ENCODE measurements around the gene PLCH1. TPM values are rescaled to one million over a fixed set of nuclear protein-coding genes. Genes with fewer than 3 reads are reported as not detected.

PLCH1 gene
- total RNA-seq, 1 experiment from 2014 or later, result 3.1 TPM

DNA sequence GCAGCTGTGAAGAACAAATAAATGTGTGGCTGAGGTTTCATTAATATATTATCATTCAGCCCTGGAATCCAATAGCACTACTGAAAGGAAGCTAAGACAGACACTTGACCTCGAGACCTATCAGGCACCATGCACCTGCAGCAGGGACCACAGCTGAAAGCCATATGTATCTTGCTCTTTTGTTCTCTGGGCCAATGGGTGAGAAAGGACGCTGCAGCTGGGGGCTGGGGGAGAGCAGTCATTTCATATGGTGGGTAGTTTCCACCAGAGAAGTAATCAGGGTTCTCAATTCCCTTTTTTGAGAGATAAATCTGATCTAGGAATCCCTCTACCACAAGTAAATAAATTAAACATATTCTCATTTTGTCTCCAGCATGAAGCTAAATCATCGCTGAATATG is 225.8 kb downstream of the PLCH1 start:
- CTCF ChIA-PET, result no interaction called here
- no peaks in the 10 kb centered on the region for H3K9me3 ChIP-seq (ENCODE audit: low read depth, low read length, poor library complexity, severe bottlenecking)
- no peaks in the 10 kb centered on the region for H3K4me1 ChIP-seq (ENCODE audit: insufficient read depth, low read length, poor library complexity, severe bottlenecking)
- TF ChIP-seq EZH2 (IDR thresholded peaks at IDR 0.05; ENCODE audit: borderline replicate concordance, low read depth, low read length, poor library complexity, severe bottlenecking) (no peak), CTCF (conservative IDR thresholded peaks at IDR 0.05; ENCODE audit: low read depth, low read length) (no peak)
- intact Hi-C loops (cut with micrococcal nuclease; ENCODE audit: unreplicated experiment), result no loop called here
- POLR2A ChIA-PET (ENCODE audit: low non-redundant PET), result no interaction called here
- H3K36me3 ChIP-seq (ENCODE audit: insufficient read depth, low read length, poor library complexity, severe bottlenecking), result no peaks in the 10 kb centered on the region
- no peak for DNase-seq (ENCODE audit: low spot score)
- no peaks in the 10 kb centered on the region for H3K27me3 ChIP-seq (replicated peaks; ENCODE audit: insufficient read depth, low read depth, low read length, poor library complexity)
- H3K27ac ChIP-seq (ENCODE audit: low read depth, low read length, poor library complexity, severe bottlenecking), result no peak overlapping the region
- BruUV-seq (replicated peaks), result no TSS peak
- H3K4me3 ChIP-seq (ENCODE audit: low read depth, low read length, poor library complexity, severe bottlenecking), result no peak overlapping the region

GRCh38 chr3:155517903-155518302 is 227.0 kb downstream of the PLCH1 start:
- no peak for DNase-seq (ENCODE audit: low spot score)
- no peaks in the 10 kb centered on the region for H3K36me3 ChIP-seq (ENCODE audit: insufficient read depth, low read length, poor library complexity, severe bottlenecking)
- no peaks in the 10 kb centered on the region for H3K4me1 ChIP-seq (ENCODE audit: insufficient read depth, low read length, poor library complexity, severe bottlenecking)
- TF ChIP-seq CTCF (conservative IDR thresholded peaks at IDR 0.05; ENCODE audit: low read depth, low read length) (no peak), EZH2 (IDR thresholded peaks at IDR 0.05; ENCODE audit: borderline replicate concordance, low read depth, low read length, poor library complexity, severe bottlenecking) (no peak)
- CTCF ChIA-PET, result no interaction called here
- H3K27ac ChIP-seq (ENCODE audit: low read depth, low read length, poor library complexity, severe bottlenecking), result no peak overlapping the region
- H3K4me3 ChIP-seq (ENCODE audit: low read depth, low read length, poor library complexity, severe bottlenecking), result no peak overlapping the region
- H3K9me3 ChIP-seq (ENCODE audit: low read depth, low read length, poor library complexity, severe bottlenecking), result no peaks in the 10 kb centered on the region
- no TSS peak for BruUV-seq (replicated peaks)
- POLR2A ChIA-PET (ENCODE audit: low non-redundant PET), result no interaction called here
- no peaks in the 10 kb centered on the region for H3K27me3 ChIP-seq (replicated peaks; ENCODE audit: insufficient read depth, low read depth, low read length, poor library complexity)
- intact Hi-C loops (cut with micrococcal nuclease; ENCODE audit: unreplicated experiment), result no loop called here

DNA sequence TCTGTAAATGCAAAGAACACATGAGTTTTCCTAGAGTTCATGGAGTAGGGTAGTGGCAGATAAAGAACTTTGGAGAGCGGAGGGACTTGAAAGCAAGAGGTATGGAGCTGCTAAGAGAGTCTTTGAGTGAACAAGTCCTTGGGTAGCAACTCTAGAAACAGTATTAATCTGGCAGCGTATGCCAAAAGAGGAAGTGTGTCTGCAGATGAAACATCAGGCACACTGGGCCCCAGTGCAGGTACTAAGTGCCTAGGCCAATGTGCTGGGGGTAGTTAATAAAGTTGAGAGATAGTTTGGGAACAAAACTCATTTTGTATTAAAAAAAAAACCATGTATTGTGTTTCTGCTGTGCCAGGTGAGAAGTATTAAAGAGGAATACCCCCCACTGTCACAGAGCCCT is 228.4 kb downstream of the PLCH1 start:
- POLR2A ChIA-PET (ENCODE audit: low non-redundant PET), result no interaction called here
- intact Hi-C loops (cut with micrococcal nuclease; ENCODE audit: unreplicated experiment), result no loop called here

More for the DNA sequence above, 228.4 kb downstream of the PLCH1 start:
- CTCF ChIA-PET, result no interaction called here
- Histone ChIP-seq H3K27ac (ENCODE audit: low read depth, low read length, poor library complexity, severe bottlenecking) (no peak overlapping the region), H3K4me3 (ENCODE audit: low read depth, low read length, poor library complexity, severe bottlenecking) (no peak overlapping the region), H3K27me3 (replicated peaks; ENCODE audit: insufficient read depth, low read depth, low read length, poor library complexity) (no peaks in the 10 kb centered on the region), H3K4me1 (ENCODE audit: insufficient read depth, low read length, poor library complexity, severe bottlenecking) (no peaks in the 10 kb centered on the region), H3K36me3 (ENCODE audit: insufficient read depth, low read length, poor library complexity, severe bottlenecking) (no peaks in the 10 kb centered on the region), H3K9me3 (ENCODE audit: low read depth, low read length, poor library complexity, severe bottlenecking) (no peaks in the 10 kb centered on the region)
- BruUV-seq (replicated peaks), result no TSS peak
- DNase-seq (ENCODE audit: low spot score), result no peak
- TF ChIP-seq CTCF (conservative IDR thresholded peaks at IDR 0.05; ENCODE audit: low read depth, low read length), result no peak
- no peak for TF ChIP-seq EZH2 (IDR thresholded peaks at IDR 0.05; ENCODE audit: borderline replicate concordance, low read depth, low read length, poor library complexity, severe bottlenecking)

Measured in A673 (cell line).